ENCODE data around the gene ZIC1.

GRCh38 chr3:147387885-147388699, 21.1 kb upstream of the ZIC1 start:
- TF ChIP-seq REST (IDR thresholded peaks at IDR 0.05; ENCODE audit: insufficient replicate concordance, low read depth) (no peak), CTCF (IDR thresholded peaks at IDR 0.05; ENCODE audit: insufficient read depth, low read length) (no peak), POLR2AphosphoS5 (IDR thresholded peaks at IDR 0.05; ENCODE audit: low read depth) (no peak)
